ENCODE measurements around the gene ZFR2. TPM values are rescaled to one million over a fixed set of nuclear protein-coding genes. Genes with fewer than 3 reads are reported as not detected.

Gene ZFR2
- total RNA-seq, 1 experiment from 2014 or later: not detected

GRCh38 chr19:3762501-3763459, 106.1 kb downstream of the ZFR2 start, which contains the start of gene MRPL54:
MRPL54 (plus strand) TSS chr19:3762682; CDS start chr19:3762701, 19 bp downstream.
- ChIA-PET CTCF (interaction anchor here (0.6 to 2.4 kb wide), 10 partner anchors 10 to 631 kb away, joined by 3 to 11 read pairs (median 4); no protein-coding TSS in a partner anchor), POLR2A (interaction anchor here (0.6 to 3.5 kb wide), 26 partner anchors 8 to 1287 kb away, joined by 3 to 33 read pairs (median 4); partner anchors contain the start of genes CHAF1A, DAPK3, EEF2 and GADD45B)
- Mint-ChIP-seq H3K36me3 (ENCODE audit: insufficient read depth, unreplicated experiment) (peaks cover 31% of the 10 kb centered on the region), H3K9me3 (ENCODE audit: unreplicated experiment) (no peaks in the 10 kb centered on the region), H3K4me1 (ENCODE audit: insufficient read depth, unreplicated experiment) (peaks cover 6% of the 10 kb centered on the region), H3K4me3 (ENCODE audit: unreplicated experiment) (peak within 1 kb of the TSS; percentile 92), H3K27ac (ENCODE audit: low read depth, unreplicated experiment) (peak within 1 kb of the TSS; percentile 98), H3K27me3 (ENCODE audit: insufficient read depth, unreplicated experiment) (no peaks in the 10 kb centered on the region)
- peak; percentile 100 for DNase-seq (ENCODE audit: unreplicated experiment)
- no peak for TF ChIP-seq CTCF (IDR thresholded peaks at IDR 0.05; ENCODE audit: unreplicated experiment)
- intact Hi-C loops (cut with micrococcal nuclease): loop anchor here (10.0 kb wide), 1 partner anchor 62 kb away; no protein-coding TSS in a partner anchor
- TSS peak; percentile 92 for BruUV-seq (replicated peaks)

- no TSS peak for BruUV-seq (replicated peaks)
- peak overlapping the region; percentile 98 for H3K27ac Mint-ChIP-seq (ENCODE audit: low read depth, unreplicated experiment)
- POLR2A ChIA-PET: interaction anchor here (0.6 to 3.5 kb wide), 20 partner anchors 9 to 1286 kb away, joined by 3 to 33 read pairs (median 6); partner anchors contain the start of genes CHAF1A, DAPK3, EEF2 and GADD45B
These were observed 106.7 kb downstream of the ZFR2 start for GRCh38 chr19:3762130-3762473.

GRCh38 chr19:3761382-3762129, 107.3 kb downstream of the ZFR2 start, which contains the start of gene APBA3:
APBA3 (minus strand) TSS chr19:3761692; CDS start chr19:3760264, 1,428 bp downstream.
- Mint-ChIP-seq H3K4me3 (ENCODE audit: unreplicated experiment) (peak within 1 kb of the TSS; percentile 92), H3K27ac (ENCODE audit: low read depth, unreplicated experiment) (peak within 1 kb of the TSS; percentile 98), H3K36me3 (ENCODE audit: insufficient read depth, unreplicated experiment) (peaks cover 43% of the 10 kb centered on the region), H3K4me1 (ENCODE audit: insufficient read depth, unreplicated experiment) (peaks cover 6% of the 10 kb centered on the region), H3K9me3 (ENCODE audit: unreplicated experiment) (no peaks in the 10 kb centered on the region), H3K27me3 (ENCODE audit: insufficient read depth, unreplicated experiment) (no peaks in the 10 kb centered on the region)
- CTCF ChIA-PET: interaction anchor here (0.6 to 2.4 kb wide), 11 partner anchors 8 to 632 kb away, joined by 3 to 11 read pairs (median 4); partner anchors contain the start of gene DAPK3
- no TSS peak for BruUV-seq (replicated peaks)
- TF ChIP-seq CTCF (IDR thresholded peaks at IDR 0.05; ENCODE audit: unreplicated experiment): peak; percentile 72
- DNase-seq (ENCODE audit: unreplicated experiment): peak; percentile 93
- intact Hi-C loops (cut with micrococcal nuclease): loop anchor here (10.0 kb wide), 1 partner anchor 63 kb away; no protein-coding TSS in a partner anchor
- POLR2A ChIA-PET: interaction anchor here (0.6 to 3.5 kb wide), 14 partner anchors 10 to 838 kb away, joined by 3 to 33 read pairs (median 6); partner anchors contain the start of genes CHAF1A, DAPK3, EEF2 and MFSD12

More at GRCh38 chr19:3762130-3762473, 106.7 kb downstream of the ZFR2 start:
- H3K27me3 Mint-ChIP-seq (ENCODE audit: insufficient read depth, unreplicated experiment): no peaks in the 10 kb centered on the region
- TF ChIP-seq CTCF (IDR thresholded peaks at IDR 0.05; ENCODE audit: unreplicated experiment): no peak
- H3K4me1 Mint-ChIP-seq (ENCODE audit: insufficient read depth, unreplicated experiment): peaks cover 6% of the 10 kb centered on the region
- no peaks in the 10 kb centered on the region for H3K9me3 Mint-ChIP-seq (ENCODE audit: unreplicated experiment)
- CTCF ChIA-PET: interaction anchor here (0.6 to 2.4 kb wide), 12 partner anchors 9 to 632 kb away, joined by 3 to 11 read pairs (median 4); partner anchors contain the start of gene DAPK3
- intact Hi-C loops (cut with micrococcal nuclease): loop anchor here (10.0 kb wide), 1 partner anchor 63 kb away; no protein-coding TSS in a partner anchor
- no peak for DNase-seq (ENCODE audit: unreplicated experiment)
- H3K36me3 Mint-ChIP-seq (ENCODE audit: insufficient read depth, unreplicated experiment): peaks cover 37% of the 10 kb centered on the region
- H3K4me3 Mint-ChIP-seq (ENCODE audit: unreplicated experiment): peak overlapping the region; percentile 92

All from MCF 10A (cell line).